ENCODE measurements around the gene SCRN2.

DNA sequence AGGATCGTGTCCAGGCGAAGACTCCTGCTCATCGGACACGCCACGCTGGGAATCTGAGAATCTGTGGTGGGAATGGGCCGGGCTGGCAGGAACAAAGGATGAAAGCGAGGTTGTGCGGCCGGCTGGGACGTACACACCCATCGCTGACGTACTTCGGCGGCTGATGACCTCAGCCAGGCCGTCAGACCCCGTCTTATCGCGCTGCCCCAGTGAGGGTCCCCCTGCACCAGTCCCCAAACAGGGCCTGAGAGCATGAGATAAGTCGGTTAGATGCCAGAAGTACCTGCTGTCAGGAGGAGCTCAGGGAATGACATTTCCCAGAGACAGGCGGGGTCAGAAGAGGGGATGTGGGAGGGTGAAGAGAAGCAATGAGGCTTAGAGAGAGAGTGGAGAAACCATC lies 25.9 kb upstream of the SCRN2 start:
- TF ChIP-seq, protein P1, sequence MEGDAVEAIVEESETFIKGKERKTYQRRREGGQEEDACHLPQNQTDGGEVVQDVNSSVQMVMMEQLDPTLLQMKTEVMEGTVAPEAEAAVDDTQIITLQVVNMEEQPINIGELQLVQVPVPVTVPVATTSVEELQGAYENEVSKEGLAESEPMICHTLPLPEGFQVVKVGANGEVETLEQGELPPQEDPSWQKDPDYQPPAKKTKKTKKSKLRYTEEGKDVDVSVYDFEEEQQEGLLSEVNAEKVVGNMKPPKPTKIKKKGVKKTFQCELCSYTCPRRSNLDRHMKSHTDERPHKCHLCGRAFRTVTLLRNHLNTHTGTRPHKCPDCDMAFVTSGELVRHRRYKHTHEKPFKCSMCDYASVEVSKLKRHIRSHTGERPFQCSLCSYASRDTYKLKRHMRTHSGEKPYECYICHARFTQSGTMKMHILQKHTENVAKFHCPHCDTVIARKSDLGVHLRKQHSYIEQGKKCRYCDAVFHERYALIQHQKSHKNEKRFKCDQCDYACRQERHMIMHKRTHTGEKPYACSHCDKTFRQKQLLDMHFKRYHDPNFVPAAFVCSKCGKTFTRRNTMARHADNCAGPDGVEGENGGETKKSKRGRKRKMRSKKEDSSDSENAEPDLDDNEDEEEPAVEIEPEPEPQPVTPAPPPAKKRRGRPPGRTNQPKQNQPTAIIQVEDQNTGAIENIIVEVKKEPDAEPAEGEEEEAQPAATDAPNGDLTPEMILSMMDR (IDR thresholded peaks at IDR 0.05) = no peak
- TF ChIP-seq POLR2AphosphoS5 (IDR thresholded peaks at IDR 0.05) (no peak), POLR2A (IDR thresholded peaks at IDR 0.05) (no peak)

All from breast epithelium (tissue), 3 donors.